DMS53 (cell line): ENCODE results near the gene TRIM34.
"Not testable (repeated sequence)": the region's sequence is repeated elsewhere in the genome, so short reads cannot be mapped to it uniquely, and the experiment has no call there.

ENCODE experiments used
- DNase-seq: peaks from one replicate; lab custom pipeline; 2025; lab: John Stamatoyannopoulos, UW

Gene TRIM34

DNA sequence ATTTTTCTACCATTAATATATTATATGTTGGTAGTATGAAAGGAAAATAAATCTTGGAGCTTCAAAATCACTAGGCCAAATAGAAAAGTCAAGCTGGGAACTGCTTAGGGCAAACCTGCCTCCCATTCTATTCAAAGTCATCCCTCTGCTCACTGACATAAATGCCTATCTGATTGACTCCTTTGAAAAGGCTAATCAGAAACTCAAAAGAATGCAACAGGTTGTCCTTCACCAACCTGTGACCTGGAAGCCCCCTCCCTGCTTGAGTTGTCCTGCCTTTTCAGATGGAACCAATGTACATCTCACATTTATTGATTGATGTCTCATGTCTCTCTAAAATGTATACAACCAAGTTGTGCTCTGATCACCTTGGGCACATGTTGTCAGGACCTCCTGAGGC is 3.2 kb upstream of the TRIM34 start:
- DNase-seq = no peak

DNA sequence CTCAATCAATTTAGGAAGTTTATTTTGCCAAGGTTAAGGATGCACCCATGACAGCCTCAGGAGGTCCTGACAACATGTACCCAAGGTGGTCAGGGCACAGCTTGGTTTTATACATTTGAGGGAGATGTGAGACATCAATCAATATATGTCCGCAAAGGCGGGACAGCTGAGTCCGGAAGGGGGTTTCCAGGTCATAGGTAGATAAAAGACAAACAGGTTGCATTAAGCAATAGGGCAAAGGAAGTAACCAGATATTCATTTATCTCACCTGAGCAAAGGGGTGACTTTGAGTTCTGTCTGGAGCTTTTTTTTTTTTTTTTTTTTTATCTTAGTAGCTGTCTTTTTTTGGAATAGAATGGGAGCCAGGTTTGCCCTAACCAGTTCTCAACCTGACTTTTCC is 2.0 kb upstream of the TRIM34 start:
- DNase-seq = peak; percentile 14

DNA sequence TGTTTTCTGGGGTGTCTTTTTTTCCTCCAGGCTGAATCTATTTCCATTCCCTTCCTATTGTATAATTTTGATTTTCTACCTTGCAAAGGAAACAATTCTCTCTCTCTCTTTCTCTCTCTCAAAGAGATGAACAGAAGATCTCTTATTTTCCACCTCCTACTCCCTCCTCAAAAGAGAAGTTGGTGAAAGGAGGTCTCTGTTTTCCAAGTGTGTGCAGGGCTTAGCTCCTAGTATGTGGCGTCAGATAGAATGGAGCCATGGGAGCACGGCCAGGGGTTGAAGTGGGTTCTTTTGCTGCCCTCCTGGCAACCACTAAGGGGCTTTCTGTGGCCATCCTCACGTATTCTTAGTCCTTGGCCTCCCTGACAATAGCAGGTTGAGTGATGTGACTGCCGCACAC is 480 bp downstream of the TRIM34 start:
- no peak for DNase-seq

DNA sequence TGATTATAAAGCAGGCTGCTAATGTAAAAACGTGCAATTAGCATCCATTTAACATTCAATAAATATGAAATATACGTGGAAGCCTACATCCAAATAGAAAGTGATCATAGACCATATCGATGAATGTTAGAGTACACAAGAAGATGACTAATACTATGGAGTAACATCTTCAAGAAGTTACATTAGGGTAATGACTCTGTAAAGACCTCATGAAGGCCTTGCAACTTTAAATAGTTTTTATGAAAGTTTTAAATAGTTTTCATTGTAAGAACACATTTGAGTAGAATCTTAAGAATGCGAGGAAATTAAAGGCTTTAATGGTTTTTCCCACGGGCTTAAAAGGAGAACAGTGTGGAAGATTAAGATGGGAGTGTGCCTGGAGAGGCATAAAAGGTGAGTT is 1.4 kb downstream of the TRIM34 start:
- DNase-seq = no peak

DNA sequence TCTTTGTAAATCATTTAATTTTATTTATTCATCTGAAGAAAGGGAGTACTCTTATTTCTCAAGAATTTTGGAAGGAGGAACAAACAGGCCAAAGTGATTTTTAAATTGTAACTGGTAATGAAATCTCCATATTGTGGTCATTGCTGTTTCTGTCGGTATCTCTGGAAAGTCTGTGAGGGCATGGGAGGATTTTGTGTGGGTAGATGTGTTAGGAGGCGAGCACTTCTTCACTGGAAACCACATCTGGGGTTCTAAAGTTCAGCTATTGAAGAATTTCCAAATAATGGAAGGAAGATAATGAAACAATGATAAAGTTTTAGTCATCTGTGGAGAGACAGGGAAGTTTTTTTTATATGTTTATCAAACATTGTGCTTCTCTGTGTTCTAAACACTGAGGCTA is 6.6 kb downstream of the TRIM34 start:
- no peak for DNase-seq

DNA sequence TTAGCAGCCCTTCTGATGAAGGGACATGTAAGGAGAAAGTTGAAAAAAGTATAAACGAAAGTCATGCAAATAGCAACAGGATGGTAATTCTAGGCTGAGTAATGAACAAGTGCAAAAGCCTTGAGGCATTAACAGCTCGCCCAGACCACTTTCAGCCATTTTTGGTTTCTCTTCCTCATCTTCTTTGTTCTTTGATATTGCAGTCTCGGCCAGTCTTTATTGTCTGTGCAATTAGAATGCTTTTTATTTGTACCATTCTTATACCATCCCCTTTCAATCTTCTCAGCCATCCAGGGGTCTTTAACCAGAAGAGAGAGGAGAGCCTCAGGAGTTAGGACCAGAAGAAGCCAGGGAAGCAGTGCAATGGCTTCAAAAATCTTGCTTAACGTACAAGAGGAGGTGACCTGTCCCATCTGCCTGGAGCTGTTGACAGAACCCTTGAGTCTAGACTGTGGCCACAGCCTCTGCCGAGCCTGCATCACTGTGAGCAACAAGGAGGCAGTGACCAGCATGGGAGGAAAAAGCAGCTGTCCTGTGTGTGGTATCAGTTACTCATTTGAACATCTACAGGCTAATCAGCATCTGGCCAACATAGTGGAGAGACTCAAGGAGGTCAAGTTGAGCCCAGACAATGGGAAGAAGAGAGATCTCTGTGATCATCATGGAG is 7.3 kb downstream of the TRIM34 start:
- DNase-seq = no peak

DNA sequence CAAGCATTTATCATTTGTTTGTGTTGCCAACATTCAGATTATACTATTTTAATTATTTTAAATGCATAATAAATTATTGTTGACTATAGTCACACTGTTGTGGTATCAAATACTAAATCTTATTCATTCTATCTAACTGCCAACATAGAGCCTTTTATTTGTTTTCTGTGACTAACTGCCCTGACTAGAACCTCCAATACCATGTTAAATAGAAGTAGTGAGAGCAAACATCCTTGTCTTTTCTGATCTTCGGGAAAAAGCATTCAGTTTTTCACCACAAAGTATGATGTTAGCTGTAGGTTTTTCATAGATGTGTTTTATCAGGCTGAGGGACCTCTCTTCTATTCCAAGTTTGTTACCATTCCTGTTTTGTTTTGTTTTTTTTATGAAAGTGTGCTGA is 15.2 kb downstream of the TRIM34 start:
- peak; percentile 15 for DNase-seq

DNA sequence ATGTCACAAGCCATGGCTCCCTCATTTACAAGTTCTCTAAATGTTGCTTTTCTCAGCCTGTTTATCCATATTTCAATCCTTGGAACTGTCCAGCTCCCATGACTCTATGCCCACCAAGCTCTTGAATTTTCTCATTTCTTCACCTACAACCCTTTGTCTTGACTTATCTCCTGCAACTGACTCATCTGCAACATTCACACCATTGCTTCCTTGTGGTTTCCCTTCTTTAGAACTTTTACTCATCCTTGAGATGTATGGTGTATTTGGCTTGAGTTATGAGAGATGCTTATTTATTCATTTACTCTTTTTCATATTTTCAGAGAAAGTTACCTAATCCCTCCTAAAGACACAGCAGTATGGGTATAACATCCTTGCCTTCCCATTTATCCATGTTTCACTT is 18.8 kb downstream of the TRIM34 start:
- DNase-seq = no peak

DNA sequence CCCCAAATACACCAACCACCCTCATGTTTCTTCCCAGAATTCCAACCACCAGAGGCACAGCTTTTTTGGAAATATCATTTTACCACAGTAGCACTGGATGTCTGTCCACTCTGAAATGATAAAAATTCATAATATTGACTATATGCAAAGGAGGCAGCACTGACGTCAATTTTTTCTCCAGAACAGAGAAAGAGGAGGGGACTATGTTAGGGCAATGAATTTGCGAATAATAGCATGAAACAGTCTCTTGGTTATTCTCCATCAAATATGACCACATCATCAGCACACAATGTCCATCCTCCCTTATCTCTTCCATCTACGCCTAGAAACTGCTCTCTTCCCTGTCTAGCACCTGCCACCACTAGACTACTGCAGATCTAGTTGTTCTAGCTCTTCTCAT is 21.3 kb downstream of the TRIM34 start:
- DNase-seq = no peak

DNA sequence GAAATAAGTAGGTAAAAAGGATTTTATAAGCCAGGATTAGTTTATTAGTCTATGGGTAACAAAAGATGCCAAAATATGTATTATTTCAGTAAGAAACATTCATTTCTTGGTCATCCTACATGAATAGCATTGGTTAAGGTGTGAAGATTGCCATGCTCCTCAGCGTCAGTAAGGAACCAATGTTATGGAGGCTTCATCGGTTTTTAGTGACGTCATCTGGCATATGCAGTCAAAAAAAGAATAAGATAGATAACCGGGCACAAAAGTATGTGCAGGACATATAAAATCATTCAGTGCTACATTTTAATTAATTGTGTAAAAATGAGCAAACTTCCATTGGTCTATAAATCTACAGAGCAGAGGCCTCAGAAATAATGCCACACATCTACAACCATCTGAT is 30.7 kb downstream of the TRIM34 start:
- DNase-seq = no peak

DNA sequence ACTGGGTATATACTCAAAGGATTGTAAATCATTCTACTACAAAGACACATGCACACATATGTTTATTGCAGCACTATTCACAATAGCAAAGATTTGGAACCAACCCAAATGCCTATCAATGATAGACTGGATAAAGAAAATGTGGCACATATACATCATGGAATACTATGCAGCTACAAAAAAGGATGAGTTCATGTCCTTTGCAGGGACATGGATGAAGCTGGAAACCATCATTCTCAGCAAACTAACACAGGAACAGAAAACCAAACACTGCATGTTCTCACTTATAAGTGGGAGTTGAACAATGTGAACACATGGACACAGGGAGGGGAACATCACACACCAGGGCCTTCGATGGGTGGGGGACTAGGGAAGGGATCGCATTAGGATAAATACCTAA is 32.2 kb downstream of the TRIM34 start:
- DNase-seq = not testable (repeated sequence)

DNA sequence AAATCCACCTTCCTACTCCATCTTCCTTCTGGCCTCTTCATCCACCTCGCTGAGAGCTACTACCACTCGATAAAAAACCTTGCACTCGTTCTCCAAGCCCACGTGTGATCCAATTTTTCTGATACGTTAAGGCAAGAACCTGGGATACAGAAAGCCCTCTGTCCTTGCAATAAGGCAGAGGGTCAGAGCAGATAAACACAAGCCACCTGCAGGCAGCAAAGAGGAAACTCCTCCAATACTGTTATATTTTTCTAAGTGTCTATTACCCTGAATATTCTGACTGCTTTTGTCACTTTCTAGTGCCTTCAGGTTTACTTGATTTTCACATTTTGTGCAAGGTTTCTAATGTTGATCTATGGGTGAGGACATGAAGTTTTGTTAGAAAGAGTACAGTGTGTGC is 33.5 kb downstream of the TRIM34 start:
- DNase-seq = no peak

DNA sequence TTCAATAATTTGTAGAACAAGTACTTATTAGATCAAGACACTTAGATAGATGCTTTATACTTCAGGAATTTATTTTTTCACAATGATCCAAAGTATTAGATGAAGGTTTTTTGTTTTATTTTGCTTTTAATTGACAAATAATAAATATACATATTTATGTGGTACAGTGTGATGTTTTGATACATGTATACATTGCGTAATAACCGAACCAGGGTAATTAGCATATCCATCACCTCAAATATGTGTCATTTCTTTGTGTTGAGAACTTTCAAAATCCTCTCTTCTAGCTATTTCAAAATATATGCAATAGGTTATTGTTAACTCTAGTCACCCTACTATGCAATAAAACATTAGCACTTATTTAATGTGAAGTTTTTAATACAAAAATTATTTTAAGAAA is 38.7 kb downstream of the TRIM34 start:
- DNase-seq = no peak

DNA sequence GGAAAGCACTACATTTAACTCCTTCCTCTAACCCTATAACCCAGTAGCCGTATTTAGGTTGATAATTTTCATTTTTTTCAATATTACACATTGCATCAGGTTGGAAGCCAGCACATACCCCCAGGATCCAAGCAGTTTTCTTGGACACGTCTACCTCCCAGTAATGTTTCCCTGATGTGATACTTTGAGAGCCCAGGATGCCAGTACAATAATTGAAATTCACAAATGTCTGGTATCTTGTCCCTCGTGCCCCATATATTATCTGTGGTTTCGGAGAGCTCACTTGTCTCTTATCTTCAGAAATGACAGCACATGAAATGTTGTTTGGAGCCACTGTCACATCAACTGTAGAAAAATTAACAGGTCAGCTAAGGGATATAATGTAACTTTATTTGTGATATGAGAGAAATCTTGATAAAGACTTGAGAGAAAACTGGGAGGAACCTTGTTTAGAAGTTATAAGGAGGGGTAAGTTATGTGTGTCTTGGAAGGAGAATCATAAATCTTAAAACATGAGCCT is 40.3 kb downstream of the TRIM34 start:
- DNase-seq = no peak

DNA sequence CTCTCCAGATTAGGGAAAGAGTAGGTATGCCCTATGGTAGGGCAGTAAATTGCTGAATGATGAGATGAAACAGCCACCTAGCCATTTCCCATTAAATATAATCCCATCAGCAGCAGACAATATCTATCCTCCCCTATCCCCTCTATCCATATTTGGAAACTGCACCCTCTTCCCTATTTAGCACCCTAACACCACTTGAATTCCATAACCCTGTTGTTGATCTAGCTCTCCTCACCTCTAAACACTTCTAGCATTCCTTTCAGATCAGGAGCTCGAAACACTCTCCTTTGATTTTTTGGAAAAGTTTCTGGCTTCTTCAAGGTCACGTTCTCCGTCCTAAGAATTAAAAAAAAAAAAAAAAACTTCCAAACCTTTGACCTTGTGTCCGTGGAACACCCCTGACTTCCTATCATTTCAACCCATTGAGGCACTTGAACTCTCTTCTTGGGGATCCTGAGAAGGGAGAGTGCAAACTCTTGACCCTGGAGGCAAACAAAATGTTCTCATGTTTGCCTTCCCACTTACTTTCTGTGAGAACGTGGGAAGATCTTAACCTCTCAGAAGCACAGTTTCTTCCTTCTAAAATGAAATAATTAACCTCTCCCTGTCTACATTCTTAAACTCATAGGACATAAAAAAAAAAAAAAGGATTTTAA is 41.1 kb downstream of the TRIM34 start:
- DNase-seq = no peak

DNA sequence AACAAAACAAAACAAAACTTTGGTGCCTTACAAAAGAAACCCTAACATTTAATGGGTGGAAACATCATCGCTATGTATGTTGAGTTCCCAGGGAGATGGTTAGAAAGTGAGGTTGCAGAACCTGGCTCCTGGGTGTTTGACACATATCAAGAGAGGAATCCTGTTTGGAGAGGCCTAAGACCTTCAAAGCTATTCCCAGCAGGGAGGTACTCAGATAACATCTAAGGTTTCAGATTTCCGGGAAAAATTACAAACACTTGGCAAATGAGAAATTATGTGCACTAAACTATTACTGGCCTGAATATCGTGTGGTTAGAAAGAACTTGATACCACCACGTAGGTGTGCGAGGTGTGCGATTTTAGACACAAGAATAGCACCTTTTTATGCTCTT is 41.6 kb downstream of the TRIM34 start:
- no peak for DNase-seq

DNA sequence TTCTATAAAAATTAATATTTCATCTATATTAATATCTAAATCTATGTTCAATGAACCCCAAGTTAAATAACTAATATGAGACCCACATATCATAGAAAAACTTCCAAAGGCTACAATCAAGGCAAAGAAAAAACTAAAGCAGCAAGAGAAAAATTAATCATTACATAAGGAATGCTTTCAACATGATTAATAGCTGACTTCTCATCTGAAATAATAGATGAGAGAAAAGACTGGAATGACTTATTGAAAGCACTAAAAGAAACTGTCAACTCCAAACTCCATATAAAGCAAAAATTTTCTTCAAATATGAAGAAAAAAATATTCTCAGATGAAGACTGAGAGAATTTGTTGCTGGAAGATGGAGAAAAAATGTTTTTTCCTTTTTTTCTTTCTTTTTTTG is 47.0 kb downstream of the TRIM34 start:
- no peak for DNase-seq

DNA sequence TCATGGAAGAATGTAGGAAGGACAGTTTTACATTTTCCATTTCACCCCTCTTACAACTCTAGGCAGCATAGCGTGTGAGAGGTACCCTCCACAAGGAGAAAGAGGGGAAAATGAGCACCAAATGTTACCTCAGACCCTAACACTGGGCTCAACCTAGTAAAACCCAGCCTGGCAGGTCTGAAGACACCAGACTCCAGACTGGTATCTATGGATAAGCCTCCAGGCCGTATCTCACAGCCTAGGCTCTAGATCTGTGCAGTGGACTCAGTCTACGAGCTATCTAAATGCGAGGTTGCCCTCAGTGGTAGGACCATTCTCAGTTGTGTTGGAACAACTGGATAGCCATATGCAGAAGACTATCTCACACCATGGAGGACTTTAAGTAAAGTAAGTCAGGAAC is 49.6 kb downstream of the TRIM34 start:
- DNase-seq = no peak

DNA sequence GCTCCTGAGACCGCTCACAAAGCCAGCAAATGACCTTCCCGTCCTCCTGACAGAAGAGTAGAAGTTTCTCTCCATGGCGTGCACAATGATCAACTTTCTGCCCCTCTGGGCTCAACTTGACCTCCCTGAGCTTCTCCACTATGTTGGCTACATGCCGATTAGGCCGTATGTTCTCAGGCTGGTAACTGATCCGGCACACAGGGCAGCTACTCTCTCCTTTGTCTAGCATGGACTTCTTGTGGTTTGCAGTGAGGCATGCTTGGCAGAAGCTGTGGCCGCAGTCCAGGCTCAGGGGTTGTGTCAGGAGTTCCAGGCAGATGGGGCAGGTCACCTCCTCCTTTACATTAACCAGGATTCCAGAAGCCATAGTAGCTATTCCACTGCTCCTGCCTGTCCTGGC is 55.0 kb downstream of the TRIM34 start:
- no peak for DNase-seq

DNA sequence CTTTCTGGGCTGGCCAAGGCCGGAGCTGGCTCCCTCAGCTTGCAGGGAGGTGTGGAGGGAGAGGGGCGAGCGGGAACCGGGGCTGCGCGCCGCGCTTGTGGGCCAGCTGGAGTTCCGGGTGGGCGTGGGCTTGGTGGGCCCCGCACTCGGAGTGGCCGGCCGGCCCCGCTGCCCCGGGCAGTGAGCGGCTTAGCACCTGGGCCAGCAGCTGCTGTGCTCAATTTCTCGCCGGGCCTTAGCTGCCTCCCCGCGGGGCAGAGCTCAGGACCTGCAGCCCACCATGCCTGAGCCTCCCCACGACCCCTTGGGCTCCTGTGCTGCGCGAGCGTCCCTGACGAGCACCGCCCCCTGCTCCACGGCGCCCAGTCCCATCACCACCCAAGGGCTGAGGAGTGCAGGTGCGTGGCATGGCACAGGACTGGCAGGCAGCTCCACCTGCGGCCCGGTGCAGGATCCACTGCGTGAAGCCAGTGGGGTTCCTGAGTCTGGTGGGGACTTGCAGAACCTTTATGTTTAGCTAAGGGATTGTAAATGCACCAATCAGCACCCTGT is 58.2 kb downstream of the TRIM34 start:
- not testable (repeated sequence) for DNase-seq

DNA sequence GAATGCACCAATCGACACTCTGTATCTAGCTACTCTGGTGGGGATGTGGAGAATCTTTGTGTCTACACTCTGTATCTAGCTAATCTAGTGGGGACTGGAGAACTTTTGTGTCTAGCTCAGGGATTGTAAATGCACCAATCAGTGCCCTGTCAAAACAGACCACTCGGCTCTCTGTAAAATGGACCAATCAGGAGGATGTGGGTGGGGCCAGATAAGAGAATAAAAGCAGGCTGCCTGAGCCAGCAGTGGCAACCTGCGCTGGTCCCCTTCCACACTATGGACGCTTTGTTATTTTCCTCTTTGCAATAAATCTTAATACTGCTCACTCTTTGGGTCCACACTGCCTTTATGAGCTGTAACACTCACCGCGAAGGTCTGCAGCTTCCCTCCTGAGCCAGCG is 58.8 kb downstream of the TRIM34 start:
- DNase-seq = not testable (repeated sequence)

DNA sequence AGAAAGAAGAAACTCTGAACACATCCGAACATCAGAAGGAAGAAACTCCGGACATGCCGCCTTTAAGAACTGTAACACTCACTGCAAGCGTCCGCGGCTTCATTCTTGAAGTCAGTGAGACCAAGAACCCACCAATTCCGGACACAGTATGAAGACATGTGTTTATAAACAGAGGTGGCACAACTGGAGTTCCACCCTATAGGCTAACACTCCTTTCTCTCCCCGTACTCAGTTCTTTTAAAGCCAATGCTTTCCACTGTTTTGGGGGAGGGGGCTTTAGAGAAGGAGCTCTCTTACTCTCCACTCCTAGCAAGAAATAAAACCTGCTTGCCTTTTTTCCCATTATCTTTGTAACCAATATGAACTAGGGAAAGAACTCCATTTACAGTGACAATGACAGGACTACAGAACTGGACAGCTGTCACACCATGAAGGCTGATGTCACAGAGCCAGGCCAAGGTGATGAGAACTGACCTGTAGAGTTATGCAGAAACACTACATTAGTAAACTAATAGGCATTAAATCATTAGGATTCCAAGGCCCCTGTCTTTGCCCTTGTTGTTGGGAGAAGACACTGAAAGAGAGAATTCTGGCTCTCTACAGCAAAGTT is 59.3 kb downstream of the TRIM34 start:
- DNase-seq = no peak
